KBM-7 (cell line): ENCODE measurements around the gene GULP1.

Experiments used
- DNase-seq: peaks from one replicate; pipeline ENCODE4 v3.0.0-alpha.2; 2015
- in situ Hi-C: fragments of 300-500 bp; cut with MboI; formaldehyde crosslinking; loops from 2 replicates; pipeline ENCODE4 v1.14.3; 2020; ENCODE audit warnings: low sequenced_read_pairs, low pct_unique_long_range_greater_than_20kb, mixed read lengths

GULP1 gene

DNA sequence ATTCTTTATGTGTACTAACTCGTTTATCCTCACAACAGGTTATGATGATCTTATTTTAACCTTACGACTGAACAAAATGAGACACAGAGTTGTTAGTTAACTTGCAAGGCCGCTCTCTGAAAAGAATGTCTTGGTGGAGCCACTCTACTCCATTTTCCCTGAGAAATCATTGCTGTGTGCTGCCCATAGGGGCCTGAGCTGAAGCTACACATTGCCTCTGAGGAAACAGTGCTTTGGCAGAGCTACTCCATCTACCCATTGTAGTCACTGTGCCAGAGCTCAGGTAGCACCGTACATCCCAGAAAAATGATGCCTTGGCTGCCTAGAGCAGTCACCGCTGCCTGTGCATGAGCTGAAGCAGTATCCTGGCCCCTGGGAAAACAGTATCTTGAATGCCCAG, 61.6 kb downstream of the GULP1 start:
- in situ Hi-C loops = no loop called here
- no peak for DNase-seq

GRCh38 chr2:188360485-188361263, 69.0 kb downstream of the GULP1 start:
- no peak for DNase-seq
- in situ Hi-C loops = no loop called here

- in situ Hi-C loops = no loop called here
- no peak for DNase-seq
Observed at GRCh38 chr2:188364033-188364630, 72.5 kb downstream of the GULP1 start.

GRCh38 chr2:188365058-188365641, 73.5 kb downstream of the GULP1 start:
- DNase-seq = no peak

DNA sequence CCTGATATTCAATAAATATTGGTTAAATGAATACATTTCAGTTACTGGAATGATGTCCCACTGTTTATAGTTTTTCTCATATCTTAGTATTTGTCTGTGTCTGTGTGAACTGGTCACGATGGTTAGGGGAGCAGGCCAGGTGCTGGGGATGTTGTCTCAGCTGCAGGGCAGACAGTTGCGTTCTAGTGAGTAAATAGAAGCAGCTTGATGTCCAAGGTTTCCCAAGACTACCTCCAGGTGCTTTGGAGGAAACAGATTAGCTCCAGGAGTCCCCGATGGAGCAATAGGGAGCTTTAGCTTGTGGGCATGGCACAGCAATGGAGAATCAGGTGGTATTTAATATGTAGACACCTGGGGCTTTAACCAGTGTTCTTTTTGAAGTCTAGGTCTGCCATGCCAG, 75.5 kb downstream of the GULP1 start:
- DNase-seq = no peak
- in situ Hi-C loops = no loop called here

More at GRCh38 chr2:188365058-188365641, 73.5 kb downstream of the GULP1 start:
- in situ Hi-C loops = no loop called here

- DNase-seq = peak; percentile 55
- in situ Hi-C loops = no loop called here
Observed at GRCh38 chr2:188369365-188369764, 77.7 kb downstream of the GULP1 start.

DNA sequence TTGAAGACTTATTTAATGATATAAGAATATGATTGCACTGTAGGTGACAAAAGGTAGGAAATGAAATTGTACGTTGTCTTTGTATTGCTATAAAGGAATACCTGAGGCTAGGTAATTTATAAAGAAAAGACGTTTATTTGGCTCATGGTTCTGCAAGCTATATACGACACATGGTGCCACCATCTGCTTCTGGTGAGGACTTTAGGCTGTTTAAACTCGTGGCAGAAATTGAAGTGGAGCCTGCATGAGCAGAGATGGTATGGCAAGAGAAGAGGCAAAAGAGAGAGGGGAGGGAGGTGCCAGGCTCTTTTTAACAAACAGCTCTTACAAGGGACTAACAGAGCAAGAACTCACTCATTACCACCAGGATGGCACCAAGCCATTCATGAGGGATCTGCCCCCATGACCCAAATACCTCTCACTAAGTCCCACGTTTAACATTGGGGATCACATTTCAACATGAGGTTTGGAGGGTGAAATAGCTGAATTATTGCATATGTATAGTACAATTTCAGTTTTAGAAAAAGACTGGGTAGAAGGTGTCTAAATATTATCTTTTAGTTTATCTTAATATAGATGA, 86.8 kb downstream of the GULP1 start:
- DNase-seq = no peak

DNA sequence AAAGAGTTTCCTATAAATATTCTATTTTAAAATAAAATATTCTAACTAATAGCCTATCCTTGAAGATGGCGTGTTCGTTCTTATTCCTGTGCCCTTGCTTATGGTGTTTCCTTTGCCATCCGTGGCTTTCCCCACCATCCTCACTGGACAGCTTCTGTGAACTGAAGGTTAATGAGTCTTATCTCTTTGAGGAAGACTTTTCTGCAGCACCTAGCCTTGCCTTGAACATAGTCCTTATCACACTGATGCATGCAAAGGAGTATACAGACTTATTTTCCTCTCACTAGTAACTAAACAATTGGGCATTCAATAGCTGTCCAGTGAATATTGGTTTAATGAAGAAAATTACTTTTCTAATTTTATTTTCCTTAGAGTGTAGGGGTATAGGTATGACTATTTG, 88.1 kb downstream of the GULP1 start:
- DNase-seq = no peak
- in situ Hi-C loops = no loop called here

More for the DNA sequence above, 86.8 kb downstream of the GULP1 start:
- in situ Hi-C loops = no loop called here

DNA sequence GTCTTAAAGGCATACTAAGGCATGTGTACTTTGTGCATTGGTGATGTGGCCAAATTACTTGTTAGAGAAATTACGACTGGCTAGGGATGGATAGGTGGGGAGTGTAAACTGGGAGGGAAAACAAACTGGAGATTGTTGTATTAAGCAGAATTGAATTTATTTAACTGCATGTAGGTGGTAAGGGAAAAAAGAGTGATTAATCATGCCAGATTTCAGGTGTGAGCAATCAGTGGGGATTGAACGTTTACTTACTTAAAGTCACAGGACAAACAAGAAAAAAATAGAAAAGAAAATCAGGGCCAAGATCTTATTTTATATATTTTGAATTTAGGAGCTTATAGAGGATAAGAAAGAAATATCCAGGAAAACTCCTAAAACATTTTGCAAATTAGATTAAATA, 88.6 kb downstream of the GULP1 start:
- in situ Hi-C loops = no loop called here
- DNase-seq = no peak

DNA sequence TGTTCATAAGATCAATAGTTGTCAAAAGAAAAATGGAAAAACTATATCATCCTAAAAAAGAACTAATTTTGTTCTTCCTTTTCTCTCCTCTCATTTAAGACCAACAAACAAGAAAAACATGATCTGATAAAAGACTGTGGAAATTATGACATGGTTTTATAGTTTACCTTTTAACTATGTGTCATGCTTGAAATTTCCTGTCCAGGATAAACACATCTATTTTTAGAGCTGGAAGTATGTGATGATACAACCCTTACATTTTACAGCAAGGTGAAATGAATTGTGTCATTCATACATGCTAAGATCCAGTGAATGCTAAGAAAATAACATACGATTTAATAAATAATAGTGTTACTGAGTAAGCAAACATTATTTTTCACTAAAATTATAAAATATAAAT, 89.9 kb downstream of the GULP1 start:
- DNase-seq = no peak
- in situ Hi-C loops = no loop called here

DNA sequence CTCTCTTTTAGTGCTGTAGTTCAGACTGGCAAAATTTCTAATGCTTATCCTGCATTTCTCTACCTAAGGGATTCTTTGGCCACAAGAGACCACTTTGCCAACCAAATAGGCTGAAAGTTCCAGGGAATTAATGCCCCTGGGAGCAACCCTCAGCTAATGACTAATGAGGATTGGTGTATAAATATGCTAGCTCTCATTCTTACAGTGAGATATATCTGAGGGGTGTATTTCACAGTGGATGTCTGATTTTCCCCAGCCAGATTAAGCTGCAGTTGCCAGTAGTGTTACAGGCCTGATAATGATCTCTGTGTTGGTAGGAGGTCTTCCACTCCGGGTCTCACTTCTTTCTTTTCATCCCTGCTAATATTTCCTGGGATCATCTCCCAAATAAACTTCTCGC, 90.4 kb downstream of the GULP1 start:
- no peak for DNase-seq
- in situ Hi-C loops = no loop called here

GRCh38 chr2:188383158-188383557, 91.5 kb downstream of the GULP1 start:
- in situ Hi-C loops = no loop called here
- DNase-seq = no peak

DNA sequence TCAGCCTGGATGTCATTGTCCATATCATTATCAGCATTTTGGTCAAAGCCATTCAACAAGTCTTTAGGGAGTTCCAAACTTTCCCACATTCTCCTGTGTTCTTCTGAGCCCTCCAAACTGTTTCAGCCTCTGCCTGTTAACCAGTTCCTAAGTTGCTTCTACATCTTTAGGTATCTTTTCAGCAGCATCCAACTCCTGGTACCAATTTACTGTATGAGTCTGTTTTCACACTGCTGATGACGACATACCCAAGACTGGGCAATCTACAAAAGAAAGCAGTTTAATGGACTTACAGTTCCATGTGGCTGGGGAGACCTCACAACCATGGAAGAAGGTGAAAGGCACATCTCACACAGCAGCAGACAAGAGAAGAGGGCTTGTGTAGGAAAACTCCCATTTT, 94.2 kb downstream of the GULP1 start:
- in situ Hi-C loops = no loop called here
- no peak for DNase-seq

- in situ Hi-C loops = no loop called here
- DNase-seq = no peak
Observed at GRCh38 chr2:188388831-188389230, 97.2 kb downstream of the GULP1 start.

DNA sequence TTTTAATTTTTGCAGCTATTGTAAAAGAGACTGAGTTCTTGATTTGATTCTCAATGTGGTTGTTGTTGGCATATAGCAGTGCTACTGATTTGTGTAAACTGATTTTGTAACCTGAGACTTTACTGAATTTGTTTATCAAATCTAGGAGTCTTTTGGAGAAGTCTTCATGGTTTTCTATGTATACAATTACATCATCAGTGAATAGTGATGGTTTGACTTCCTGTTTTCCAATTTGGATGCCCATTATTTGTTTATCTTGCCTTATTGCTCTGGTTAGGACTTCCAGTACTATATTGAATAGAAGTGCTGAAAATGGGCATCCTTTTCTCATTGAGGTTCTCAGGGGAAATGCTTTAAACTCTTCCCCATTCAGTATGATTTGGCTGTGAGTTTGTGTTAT, 99.7 kb downstream of the GULP1 start:
- no peak for DNase-seq
- in situ Hi-C loops = no loop called here

DNA sequence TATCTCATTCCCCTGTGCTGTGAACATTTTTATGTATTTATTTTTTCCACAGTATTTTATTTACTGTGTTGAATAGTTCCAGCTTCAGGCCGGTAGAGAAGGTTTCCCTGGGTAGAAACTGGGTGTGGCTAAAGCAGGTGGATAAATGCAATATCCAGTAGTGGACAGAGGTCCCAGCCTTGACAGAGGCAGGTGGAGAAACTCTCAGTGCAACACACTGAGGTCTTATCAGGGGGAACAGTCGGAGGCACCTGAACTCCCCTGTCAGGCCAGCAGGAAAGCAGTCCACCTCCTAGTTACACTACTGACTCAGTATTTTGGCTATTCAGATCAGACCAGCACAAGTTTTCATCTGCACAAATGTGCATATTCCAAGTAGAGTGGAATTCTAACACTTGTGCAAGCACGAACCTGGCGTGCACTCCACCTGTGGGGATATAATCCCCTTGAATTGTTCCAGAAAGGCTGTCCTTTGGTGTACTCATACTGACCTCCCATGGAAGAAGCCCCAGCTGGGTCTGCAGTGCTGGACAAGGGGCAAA, 103.3 kb downstream of the GULP1 start:
- in situ Hi-C loops = no loop called here
- no peak for DNase-seq

DNA sequence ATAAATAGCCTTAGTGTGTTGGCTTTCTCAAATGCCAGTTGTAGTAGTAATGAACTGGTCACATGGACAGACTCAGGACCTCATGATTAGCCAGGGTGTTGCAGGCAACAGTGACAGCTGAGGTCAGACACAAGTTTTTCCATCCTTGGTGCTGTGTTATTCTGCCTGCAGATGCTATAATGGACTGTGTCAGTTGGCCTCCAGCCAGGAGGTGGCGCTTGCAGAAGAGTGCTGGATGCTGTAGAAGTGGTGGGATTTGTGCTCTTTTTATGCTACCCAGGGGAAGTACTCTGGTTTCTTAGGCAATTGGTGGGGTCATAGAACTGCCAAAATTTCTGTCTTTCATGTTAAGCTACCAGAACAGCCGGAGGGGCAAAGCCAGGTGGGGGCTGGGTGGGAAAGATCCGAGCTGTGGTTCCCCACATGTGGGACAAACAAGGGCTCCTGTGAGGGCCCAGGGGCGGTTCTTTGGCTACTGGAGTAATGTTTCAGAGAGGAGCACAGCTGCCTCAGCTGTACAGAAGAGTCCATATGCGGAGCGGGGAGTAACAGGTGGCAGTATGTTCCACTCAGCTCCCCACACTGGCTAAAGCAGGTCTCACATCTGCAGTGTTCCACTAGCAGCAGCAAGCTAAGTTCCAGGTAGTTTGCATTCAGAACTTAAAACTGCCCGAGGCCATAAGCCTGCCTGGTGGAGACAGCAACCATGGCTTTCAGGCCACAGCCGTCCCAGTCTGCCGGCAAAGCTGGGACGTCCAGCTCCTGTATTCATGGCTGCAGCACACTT, 104.4 kb downstream of the GULP1 start:
- in situ Hi-C loops = no loop called here
- DNase-seq = no peak

GRCh38 chr2:188399159-188399558, 107.5 kb downstream of the GULP1 start:
- in situ Hi-C loops = no loop called here
- no peak for DNase-seq

- in situ Hi-C loops = no loop called here
- no peak for DNase-seq
Observed at GRCh38 chr2:188403676-188404075, 112.0 kb downstream of the GULP1 start.
